K562 (cell line): Measurements from ENCODE around the gene EGLN1. TPM values are rescaled to one million over a fixed set of nuclear protein-coding genes. Genes with fewer than 3 reads are reported as not detected.

Source experiments
- BHLHE40 ChIP-seq: IDR thresholded peaks from 2 replicates; pipeline ENCODE4 v1.6.1; 2011; ENCODE audit warnings: low read length, improper control_type of control experiment
- HNRNPH1 ChIP-seq: fragments of 200-400 bp; formaldehyde crosslinking; optimal IDR thresholded peaks from 2 replicates; pipeline ENCODE3; 2017; ENCODE audit warnings: low read depth, mild to moderate bottlenecking, low read length, moderate library complexity
- MAFK ChIP-seq: IDR thresholded peaks from 2 replicates; pipeline ENCODE4 v1.6.1; 2011; ENCODE audit warnings: low read length, improper control_type of control experiment
- SMAD4 ChIP-seq: fragments of 250-450 bp; sonication (Bioruptor Pico); conservative IDR thresholded peaks from 2 replicates; pipeline ENCODE4 v1.8.0; 2021; ENCODE audit warnings: inconsistent platforms, mild to moderate bottlenecking, moderate library complexity
- YBX1 ChIP-seq: fragments of 450-650 bp; IDR thresholded peaks from 2 replicates; pipeline ENCODE4 v1.7.1; 2016; ENCODE audit warnings: mild to moderate bottlenecking
- ZNF324 ChIP-seq: fragments of 250-450 bp; sonication (Bioruptor Pico); IDR thresholded peaks from 2 replicates; pipeline ENCODE4 v1.4.0; 2020; ENCODE audit warnings: mild to moderate bottlenecking
- ZNF407 ChIP-seq: fragments of 450-650 bp; IDR thresholded peaks from 2 replicates; pipeline ENCODE4 v1.6.1; 2016; ENCODE audit warnings: low read depth
- polyA plus RNA-seq, 8 experiments: library from polyadenylated mRNA; depleted of rRNA in 4 of 8; stranded (reverse) in 5 of 8; unstranded in 3 of 8; fragments of >200 nt; fragmentation: Nextera tagmentation in 2 of 8; fragmentation: Illumina TruSeq in 1 of 8; extraction: Ambion mirVana in 2 of 8; extraction: Trizol in 1 of 8; gene quantifications; 2 replicates each; pipeline versions ENCODE4 v1.2.1 to v1.2.3, GENCODE V29; 2011 to 2014; ENCODE audit warnings: inconsistent platforms in 1 of 8, missing spikeins in 1 of 8
- total RNA-seq, 7 experiments: library from RNA; depleted of rRNA in 6 of 7; stranded (reverse); fragments of >200 nt in 6 of 7; fragmentation: Illumina TruSeq in 2 of 7; extraction: Trizol in 2 of 7; gene quantifications; 2 replicates each; pipeline versions ENCODE4 v1.2.1 to v1.2.3, GENCODE V29; 2011 to 2021; ENCODE audit warnings: low replicate concordance in 1 of 7
- TF ChIP-seq, protein P1 (sequence below): sonication (generic); formaldehyde crosslinking; IDR thresholded peaks from 2 replicates; pipeline ENCODE4 v1.8.1; 2023; ENCODE audit warnings: missing genetic modification reagents, mild to moderate bottlenecking, borderline replicate concordance
- TF ChIP-seq, protein P2 (sequence below): sonication (generic); formaldehyde crosslinking; IDR thresholded peaks from 2 replicates; pipeline ENCODE4 v1.8.0; 2023; ENCODE audit warnings: mild to moderate bottlenecking, missing genetic modification reagents

EGLN1 gene
- total and polyA plus RNA-seq, 9 of the 15 experiments (the other 6 are each of a cell fraction or from before 2014, with no cell fraction given), result 5.2 to 54.3 (median 24.6) TPM

- TF ChIP-seq, protein P1, sequence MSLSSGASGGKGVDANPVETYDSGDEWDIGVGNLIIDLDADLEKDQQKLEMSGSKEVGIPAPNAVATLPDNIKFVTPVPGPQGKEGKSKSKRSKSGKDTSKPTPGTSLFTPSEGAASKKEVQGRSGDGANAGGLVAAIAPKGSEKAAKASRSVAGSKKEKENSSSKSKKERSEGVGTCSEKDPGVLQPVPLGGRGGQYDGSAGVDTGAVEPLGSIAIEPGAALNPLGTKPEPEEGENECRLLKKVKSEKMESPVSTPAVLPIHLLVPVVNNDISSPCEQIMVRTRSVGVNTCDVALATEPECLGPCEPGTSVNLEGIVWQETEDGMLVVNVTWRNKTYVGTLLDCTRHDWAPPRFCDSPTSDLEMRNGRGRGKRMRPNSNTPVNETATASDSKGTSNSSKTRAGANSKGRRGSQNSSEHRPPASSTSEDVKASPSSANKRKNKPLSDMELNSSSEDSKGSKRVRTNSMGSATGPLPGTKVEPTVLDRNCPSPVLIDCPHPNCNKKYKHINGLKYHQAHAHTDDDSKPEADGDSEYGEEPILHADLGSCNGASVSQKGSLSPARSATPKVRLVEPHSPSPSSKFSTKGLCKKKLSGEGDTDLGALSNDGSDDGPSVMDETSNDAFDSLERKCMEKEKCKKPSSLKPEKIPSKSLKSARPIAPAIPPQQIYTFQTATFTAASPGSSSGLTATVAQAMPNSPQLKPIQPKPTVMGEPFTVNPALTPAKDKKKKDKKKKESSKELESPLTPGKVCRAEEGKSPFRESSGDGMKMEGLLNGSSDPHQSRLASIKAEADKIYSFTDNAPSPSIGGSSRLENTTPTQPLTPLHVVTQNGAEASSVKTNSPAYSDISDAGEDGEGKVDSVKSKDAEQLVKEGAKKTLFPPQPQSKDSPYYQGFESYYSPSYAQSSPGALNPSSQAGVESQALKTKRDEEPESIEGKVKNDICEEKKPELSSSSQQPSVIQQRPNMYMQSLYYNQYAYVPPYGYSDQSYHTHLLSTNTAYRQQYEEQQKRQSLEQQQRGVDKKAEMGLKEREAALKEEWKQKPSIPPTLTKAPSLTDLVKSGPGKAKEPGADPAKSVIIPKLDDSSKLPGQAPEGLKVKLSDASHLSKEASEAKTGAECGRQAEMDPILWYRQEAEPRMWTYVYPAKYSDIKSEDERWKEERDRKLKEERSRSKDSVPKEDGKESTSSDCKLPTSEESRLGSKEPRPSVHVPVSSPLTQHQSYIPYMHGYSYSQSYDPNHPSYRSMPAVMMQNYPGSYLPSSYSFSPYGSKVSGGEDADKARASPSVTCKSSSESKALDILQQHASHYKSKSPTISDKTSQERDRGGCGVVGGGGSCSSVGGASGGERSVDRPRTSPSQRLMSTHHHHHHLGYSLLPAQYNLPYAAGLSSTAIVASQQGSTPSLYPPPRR (CRISPR knock-in tag), result no peak
- TF ChIP-seq ZNF324 (CRISPR knock-in tag), result 0 out of 2 replicates have a peak, but pooled peaks have one; percentile 28
- TF ChIP-seq, protein P2, sequence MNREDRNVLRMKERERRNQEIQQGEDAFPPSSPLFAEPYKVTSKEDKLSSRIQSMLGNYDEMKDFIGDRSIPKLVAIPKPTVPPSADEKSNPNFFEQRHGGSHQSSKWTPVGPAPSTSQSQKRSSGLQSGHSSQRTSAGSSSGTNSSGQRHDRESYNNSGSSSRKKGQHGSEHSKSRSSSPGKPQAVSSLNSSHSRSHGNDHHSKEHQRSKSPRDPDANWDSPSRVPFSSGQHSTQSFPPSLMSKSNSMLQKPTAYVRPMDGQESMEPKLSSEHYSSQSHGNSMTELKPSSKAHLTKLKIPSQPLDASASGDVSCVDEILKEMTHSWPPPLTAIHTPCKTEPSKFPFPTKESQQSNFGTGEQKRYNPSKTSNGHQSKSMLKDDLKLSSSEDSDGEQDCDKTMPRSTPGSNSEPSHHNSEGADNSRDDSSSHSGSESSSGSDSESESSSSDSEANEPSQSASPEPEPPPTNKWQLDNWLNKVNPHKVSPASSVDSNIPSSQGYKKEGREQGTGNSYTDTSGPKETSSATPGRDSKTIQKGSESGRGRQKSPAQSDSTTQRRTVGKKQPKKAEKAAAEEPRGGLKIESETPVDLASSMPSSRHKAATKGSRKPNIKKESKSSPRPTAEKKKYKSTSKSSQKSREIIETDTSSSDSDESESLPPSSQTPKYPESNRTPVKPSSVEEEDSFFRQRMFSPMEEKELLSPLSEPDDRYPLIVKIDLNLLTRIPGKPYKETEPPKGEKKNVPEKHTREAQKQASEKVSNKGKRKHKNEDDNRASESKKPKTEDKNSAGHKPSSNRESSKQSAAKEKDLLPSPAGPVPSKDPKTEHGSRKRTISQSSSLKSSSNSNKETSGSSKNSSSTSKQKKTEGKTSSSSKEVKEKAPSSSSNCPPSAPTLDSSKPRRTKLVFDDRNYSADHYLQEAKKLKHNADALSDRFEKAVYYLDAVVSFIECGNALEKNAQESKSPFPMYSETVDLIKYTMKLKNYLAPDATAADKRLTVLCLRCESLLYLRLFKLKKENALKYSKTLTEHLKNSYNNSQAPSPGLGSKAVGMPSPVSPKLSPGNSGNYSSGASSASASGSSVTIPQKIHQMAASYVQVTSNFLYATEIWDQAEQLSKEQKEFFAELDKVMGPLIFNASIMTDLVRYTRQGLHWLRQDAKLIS (CRISPR knock-in tag), result no peak
- no peak for TF ChIP-seq BHLHE40
- no peak for TF ChIP-seq HNRNPH1
- peak; percentile 53 for TF ChIP-seq SMAD4
- peak; percentile 88 for TF ChIP-seq MAFK
- no peak for TF ChIP-seq YBX1
- TF ChIP-seq ZNF407, result no peak
These were observed 84.4 kb downstream of the EGLN1 start, which contains the start of gene EXOC8 (continued) for GRCh38 chr1:231337472-231338269.
